HepG2 (cell line): Measurements from ENCODE around the gene C2orf81. TPM values are rescaled to one million over a fixed set of nuclear protein-coding genes. Genes with fewer than 3 reads are reported as not detected.

Experiments
- ATAC-seq: fragments of 200-7000 bp; cut with Tn5 transposase; 3 replicates; pipeline ENCODE4 v1.9.1; 2020; ENCODE audit warnings: mild to moderate bottlenecking, moderate library complexity
- BruUV-seq: library from RNA; stranded (reverse); fragments of 400-500 nt; replicated peaks from 2 replicates; lab custom pipeline; 2021; lab: Mats Ljungman, UMichigan
- CTCF ChIA-PET: fragments of 300-600 bp; formaldehyde crosslinking; extraction: SDS; loops from one replicate; lab custom pipeline; 2021; ENCODE audit warnings: low total read pairs, inconsistent platforms, low intra/inter-chr PET ratio; lab: Yijun Ruan, JAX
- POLR2A ChIA-PET: fragments of 350-600 bp; sonication (Branson Sonifier 250); formaldehyde crosslinking; loops from one replicate; lab custom pipeline; 2020; ENCODE audit warnings: antibody characterized with exemption, inconsistent platforms; lab: Yijun Ruan, JAX
- DNase-seq: peaks from one replicate; pipeline ENCODE4 v3.0.0-alpha.2; 2015; ENCODE audit warnings: low spot score
- FAIRE-seq: peaks from 3 replicates; lab custom pipeline; 2011; peaks lifted over from hg19 to GRCh38; lab: Jason Lieb, UNC
- H2AFZ ChIP-seq: one replicate; pipeline ENCODE4 v1.6.1; 2011; ENCODE audit warnings: low read length, inconsistent platforms
- H3K27ac ChIP-seq: fragments of 300-600 bp; 3 replicates; pipeline ENCODE4 v1.8.0; 2011; ENCODE audit warnings: mixed run types, mild to moderate bottlenecking, mixed read lengths, low read length, inconsistent platforms; ENCODE audit not compliant: insufficient read depth; ENCODE audit errors: extremely low read length
- H3K27me3 ChIP-seq, 2 experiments: fragments of 200-600 bp in 1 of 2; 2 replicates in 1 of 2; 3 replicates in 1 of 2; pipeline versions ENCODE4 v1.6.0 to v1.8.0; 2011; ENCODE audit warnings: low read length in 2 of 2, mild to moderate bottlenecking in 2 of 2, moderate library complexity in 2 of 2, inconsistent platforms in 1 of 2; ENCODE audit not compliant: insufficient read depth in 2 of 2, control insufficient read depth in 1 of 2
- H3K36me3 ChIP-seq, 2 experiments: fragments of 200-600 bp in 1 of 2; replicated peaks in 1 of 2; 2 replicates in 1 of 2; 3 replicates in 1 of 2; pipeline versions ENCODE4 v1.5.1 to v1.8.0; 2011; ENCODE audit warnings: low read length in 2 of 2, inconsistent platforms in 1 of 2; ENCODE audit not compliant: insufficient read depth in 2 of 2, control insufficient read depth in 1 of 2
- H3K4me1 ChIP-seq: 2 replicates; pipeline ENCODE4 v1.5.1; 2012; ENCODE audit warnings: low read length, inconsistent platforms; ENCODE audit not compliant: insufficient read depth
- H3K4me2 ChIP-seq: 2 replicates; pipeline ENCODE4 v1.6.0; 2011; ENCODE audit warnings: low read depth, low read length, inconsistent platforms
- H3K4me3 ChIP-seq, 3 experiments: fragments of 200-600 bp in 1 of 3; sonication (generic), shearing (Covaris generic) in 1 of 3; replicated peaks in 1 of 3; 2 replicates each; pipeline ENCODE4 v1.5.1; 2011 to 2016; ENCODE audit warnings: low read length in 3 of 3, inconsistent platforms in 2 of 3, low read depth in 2 of 3, mild to moderate bottlenecking in 2 of 3, control low read depth in 1 of 3, mixed read lengths in 1 of 3; ENCODE audit not compliant: insufficient read depth in 1 of 3
- H3K79me2 ChIP-seq: one replicate; pipeline ENCODE4 v1.6.1; 2011; ENCODE audit warnings: low read length, inconsistent platforms; ENCODE audit not compliant: insufficient read depth
- H3K9ac ChIP-seq: 2 replicates; pipeline ENCODE4 v1.6.0; 2011; ENCODE audit warnings: mild to moderate bottlenecking, low read depth, low read length, inconsistent platforms; ENCODE audit not compliant: insufficient read depth
- H3K9me3 ChIP-seq: 2 replicates; pipeline ENCODE4 v1.5.1; 2012; ENCODE audit warnings: mild to moderate bottlenecking, low read length
- H4K20me1 ChIP-seq: 2 replicates; pipeline ENCODE4 v1.6.0; 2011; ENCODE audit warnings: inconsistent platforms, mild to moderate bottlenecking, low read length, moderate library complexity; ENCODE audit not compliant: insufficient read depth
- DNMT1 ChIP-seq: sonication (generic); formaldehyde crosslinking; IDR thresholded peaks from 2 replicates; pipeline ENCODE4 v1.5.1; 2020; ENCODE audit warnings: mild to moderate bottlenecking, missing genetic modification reagents
- ETV5 ChIP-seq: IDR thresholded peaks from 2 replicates; pipeline ENCODE4 v1.6.1; 2018; ENCODE audit warnings: missing biosample characterization, missing genetic modification reagents, inconsistent platforms, borderline replicate concordance
- GPN1 ChIP-seq: sonication (generic); formaldehyde crosslinking; IDR thresholded peaks from 2 replicates; pipeline ENCODE4 v1.5.1; 2020; ENCODE audit warnings: missing genetic modification reagents, borderline replicate concordance
- HDAC6 ChIP-seq: fragments of 200-600 bp; sonication (generic); IDR thresholded peaks from 2 replicates; pipeline ENCODE4 v1.7.0; 2017; ENCODE audit warnings: mild to moderate bottlenecking, antibody characterized with exemption, low read length, low read depth
- HHEX ChIP-seq: IDR thresholded peaks from 2 replicates; pipeline ENCODE4 v1.6.1; 2016; ENCODE audit warnings: control low read depth
- MEF2D ChIP-seq: sonication (generic); formaldehyde crosslinking; IDR thresholded peaks from 2 replicates; pipeline ENCODE4 v1.5.1; 2020; ENCODE audit warnings: mild to moderate bottlenecking, missing genetic modification reagents
- MIER2 ChIP-seq: IDR thresholded peaks from 2 replicates; pipeline ENCODE4 v1.6.1; 2016; ENCODE audit warnings: missing biosample characterization, missing genetic modification reagents
- PCBP1 ChIP-seq: fragments of 200-400 bp; formaldehyde crosslinking; IDR thresholded peaks from 2 replicates; pipeline ENCODE4 v1.6.1; 2017; ENCODE audit warnings: mild to moderate bottlenecking, low read depth, low read length, borderline replicate concordance
- ZFP36L2 ChIP-seq: sonication (generic); formaldehyde crosslinking; IDR thresholded peaks from 2 replicates; pipeline ENCODE4 v1.4.0; 2020; ENCODE audit warnings: missing genetic modification reagents
- ZNF335 ChIP-seq: sonication (generic); formaldehyde crosslinking; IDR thresholded peaks from 2 replicates; pipeline ENCODE4 v1.4.0; 2020; ENCODE audit warnings: missing genetic modification reagents
- ZNF766 ChIP-seq: sonication (generic); formaldehyde crosslinking; IDR thresholded peaks from 2 replicates; pipeline ENCODE4 v1.5.0; 2020; ENCODE audit warnings: missing genetic modification reagents, borderline replicate concordance
- ZSCAN9 ChIP-seq: IDR thresholded peaks from 2 replicates; pipeline ENCODE4 v1.6.1; 2016; ENCODE audit warnings: borderline replicate concordance
- WGBS: methylation state at CpG from one replicate; pipeline ENCODE4 v1.1.6; 2017; ENCODE audit warnings: low lambda C conversion rate; 5-methylcytosine and 5-hydroxymethylcytosine counted together
- in situ Hi-C: cut with HindIII; loops from 2 replicates; pipeline ENCODE4 v1.10.0; 2017; ENCODE audit warnings: low pct_unique_long_range_greater_than_20kb; ENCODE audit not compliant: extremely low pct_ligation_motif_present
- intact Hi-C: fragments of 100-400 bp; cut with micrococcal nuclease; formaldehyde crosslinking; loops from one replicate; pipeline ENCODE4 v1.10.0; 2022; ENCODE audit not compliant: unreplicated experiment
- polyA plus RNA-seq, 8 experiments: library from polyadenylated mRNA; depleted of rRNA in 3 of 8; stranded (reverse) in 7 of 8; unstranded in 1 of 8; fragments of >200 nt; fragmentation: Illumina TruSeq in 4 of 8; extraction: Trizol in 4 of 8; gene quantifications; 2 replicates each; pipeline versions ENCODE4 v1.2.1 to v1.2.3, GENCODE V29; 2011 to 2016; ENCODE audit warnings: low read depth in 4 of 8, missing spikeins in 1 of 8, mixed read lengths in 1 of 8; ENCODE audit not compliant: insufficient read depth in 1 of 8
- total RNA-seq, 5 experiments: library from RNA; depleted of rRNA; stranded (reverse); fragments of >200 nt; fragmentation: Illumina TruSeq; extraction: Trizol; gene quantifications; 2 replicates each; pipeline ENCODE4 v1.2.3, GENCODE V29; 2016; ENCODE audit warnings: low read depth in 1 of 5
- TF ChIP-seq, protein P1 (sequence below): sonication (generic); formaldehyde crosslinking; IDR thresholded peaks from 2 replicates; pipeline ENCODE4 v1.5.1; 2020; ENCODE audit warnings: missing genetic modification reagents, mild to moderate bottlenecking, borderline replicate concordance
- TF ChIP-seq, protein P2 (sequence below): IDR thresholded peaks from 2 replicates; pipeline ENCODE4 v1.6.1; 2016; ENCODE audit warnings: mild to moderate bottlenecking, missing biosample characterization, missing genetic modification reagents

Gene C2orf81
- total and polyA plus RNA-seq, 2 of the 13 experiments (the other 11 are each of a cell fraction or from before 2014, with no cell fraction given), result 0.15 to 0.17 TPM

DNA sequence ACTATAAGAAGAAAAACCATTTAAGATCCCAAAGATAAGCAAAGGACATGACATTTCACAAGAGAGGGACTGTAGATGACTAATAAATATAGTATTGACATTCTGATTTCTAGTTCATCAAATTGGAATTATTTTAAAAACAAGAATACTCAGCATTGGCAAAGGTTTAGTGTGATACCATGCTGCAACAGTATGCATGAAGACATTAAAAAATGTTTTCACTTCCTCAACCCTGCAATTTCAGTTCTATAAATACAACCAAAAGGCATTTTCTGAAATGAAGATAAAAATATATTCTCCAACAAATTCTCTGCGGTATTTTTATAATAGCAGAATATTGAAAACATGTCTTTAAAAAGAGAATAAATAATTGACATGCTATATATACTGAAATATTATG, 2.1 kb downstream of the C2orf81 start:
- Histone ChIP-seq H2AFZ (no peak overlapping the region), H3K9ac (no peak overlapping the region), H3K27ac (no peak overlapping the region), H3K79me2 (no peaks in the 10 kb centered on the region), H3K9me3 (no peaks in the 10 kb centered on the region), H3K4me1 (peaks cover 38% of the 10 kb centered on the region), H3K27me3 (peaks cover 0 to 10% of the 10 kb centered on the region in 2 experiments; a peak in 3 of 5 replicates), H4K20me1 (no peaks in the 10 kb centered on the region), H3K4me2 (no peak overlapping the region), H3K4me3 (no peak overlapping the region), H3K36me3 (no peaks in the 10 kb centered on the region)
- ChIA-PET CTCF (no interaction called here), POLR2A (no interaction called here)
- BruUV-seq, result no TSS peak
- no peak for ATAC-seq
- TF ChIP-seq ZNF335 (CRISPR knock-in tag) (no peak), DNMT1 (CRISPR knock-in tag) (no peak), ZNF766 (CRISPR knock-in tag) (no peak), PCBP1 (no peak), HHEX (no peak), MIER2 (CRISPR knock-in tag) (no peak), ZFP36L2 (CRISPR knock-in tag) (no peak), GPN1 (no peak), ETV5 (no peak), MEF2D (CRISPR knock-in tag) (no peak), ZSCAN9 (CRISPR knock-in tag) (no peak), HDAC6 (no peak)
- TF ChIP-seq, protein P1, sequence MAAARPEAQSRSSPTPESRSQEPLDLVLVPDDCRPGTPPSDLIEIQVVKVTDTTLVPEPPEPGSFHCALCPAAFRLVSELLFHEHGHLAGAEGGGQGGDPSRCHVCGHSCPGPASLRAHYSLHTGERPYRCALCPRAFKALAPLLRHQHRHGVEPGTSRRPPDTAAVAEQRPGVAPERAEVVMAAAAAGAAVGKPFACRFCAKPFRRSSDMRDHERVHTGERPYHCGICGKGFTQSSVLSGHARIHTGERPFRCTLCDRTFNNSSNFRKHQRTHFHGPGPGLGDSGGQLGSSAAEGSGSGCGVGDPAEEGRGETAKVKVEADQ (CRISPR knock-in tag), result no peak
- TF ChIP-seq, protein P2, sequence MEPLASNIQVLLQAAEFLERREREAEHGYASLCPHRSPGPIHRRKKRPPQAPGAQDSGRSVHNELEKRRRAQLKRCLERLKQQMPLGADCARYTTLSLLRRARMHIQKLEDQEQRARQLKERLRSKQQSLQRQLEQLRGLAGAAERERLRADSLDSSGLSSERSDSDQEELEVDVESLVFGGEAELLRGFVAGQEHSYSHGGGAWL (CRISPR knock-in tag), result no peak
- WGBS, result 52% methylated on average over 1 of the region's 1 CpG
- no peak for FAIRE-seq
- intact Hi-C loops, result no loop called here
- in situ Hi-C loops, result no loop called here
- no peak for DNase-seq
